HG03575 (cell line): ENCODE results near the gene LINC00305.

ENCODE experiments used
- ATAC-seq: cut with Tn5 transposase; IDR thresholded peaks from one replicate; pipeline ENCODE4 v1.9.1; 2021; ENCODE audit not compliant: unreplicated experiment, insufficient number of reproducible peaks, low FRiP score; ENCODE audit errors: extremely low read depth

LINC00305 gene

GRCh38 chr18:64118406-64118805, 30.5 kb downstream of the LINC00305 start:
- no peak for ATAC-seq

GRCh38 chr18:64116571-64117175, 32.2 kb downstream of the LINC00305 start:
- no peak for ATAC-seq

- no peak for ATAC-seq
These were observed 33.0 kb downstream of the LINC00305 start for GRCh38 chr18:64115881-64116280.

GRCh38 chr18:64111950-64112349, 36.9 kb downstream of the LINC00305 start:
- ATAC-seq, result no peak

- no peak for ATAC-seq
These were observed 38.0 kb downstream of the LINC00305 start for GRCh38 chr18:64110692-64111480.

GRCh38 chr18:64103986-64104385, 44.9 kb downstream of the LINC00305 start:
- ATAC-seq, result no peak

- peak; percentile 59 for ATAC-seq
These were observed 48.6 kb downstream of the LINC00305 start for GRCh38 chr18:64100116-64100922.

- ATAC-seq, result no peak
These were observed 49.6 kb downstream of the LINC00305 start for GRCh38 chr18:64099244-64099643.

- ATAC-seq, result no peak
These were observed 51.4 kb downstream of the LINC00305 start for GRCh38 chr18:64097497-64097896.

GRCh38 chr18:64095056-64095455, 53.8 kb downstream of the LINC00305 start:
- no peak for ATAC-seq

GRCh38 chr18:64094210-64094609, 54.7 kb downstream of the LINC00305 start:
- no peak for ATAC-seq

- no peak for ATAC-seq
These were observed 57.4 kb downstream of the LINC00305 start for GRCh38 chr18:64091526-64091925.

- no peak for ATAC-seq
These were observed 58.0 kb downstream of the LINC00305 start for GRCh38 chr18:64090876-64091275.

- ATAC-seq, result no peak
These were observed 65.0 kb downstream of the LINC00305 start for GRCh38 chr18:64083916-64084315.

- ATAC-seq, result no peak
These were observed 66.4 kb downstream of the LINC00305 start for GRCh38 chr18:64082513-64082912.

GRCh38 chr18:64082054-64082453, 66.8 kb downstream of the LINC00305 start:
- ATAC-seq, result no peak

GRCh38 chr18:64073971-64074370, 74.9 kb downstream of the LINC00305 start:
- no peak for ATAC-seq

GRCh38 chr18:64055019-64055418, 93.9 kb downstream of the LINC00305 start:
- no peak for ATAC-seq

GRCh38 chr18:64053246-64053645, 95.6 kb downstream of the LINC00305 start:
- ATAC-seq, result no peak

GRCh38 chr18:64052772-64053171, 96.1 kb downstream of the LINC00305 start:
- ATAC-seq, result no peak
